ENCODE measurements around the gene TKFC.

Gene TKFC

DNA sequence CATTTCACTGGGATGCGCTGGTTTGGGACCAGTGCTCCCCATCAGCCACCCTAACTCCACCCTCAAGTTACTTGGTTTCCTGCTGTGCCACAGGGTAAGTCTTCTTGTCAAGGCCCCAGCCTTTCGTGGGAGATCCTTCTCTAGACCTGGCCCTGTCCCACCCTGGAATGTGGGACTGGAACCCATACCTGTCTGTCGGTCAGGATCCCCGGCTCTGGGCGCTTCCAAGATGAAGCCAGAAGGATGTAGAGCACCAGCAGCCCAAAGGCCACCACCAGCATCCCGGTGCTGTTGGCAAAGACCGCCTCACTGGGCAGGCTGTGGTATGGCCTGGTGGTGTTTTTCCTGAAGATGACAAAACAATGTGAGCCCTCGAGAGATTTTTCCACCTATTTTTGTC lies 17.8 kb downstream of the TKFC start:
- Histone ChIP-seq H3K4me1 (ENCODE audit: control insufficient read depth, insufficient read depth, low read length) (no peaks in the 10 kb centered on the region), H3K27me3 (ENCODE audit: control insufficient read depth, insufficient read depth, low read length) (no peaks in the 10 kb centered on the region), H3K9ac (ENCODE audit: low read depth, low read length) (no peak overlapping the region), H3K36me3 (ENCODE audit: control insufficient read depth, insufficient read depth, low read length) (no peaks in the 10 kb centered on the region), H3K4me3 (ENCODE audit: low read depth, low read length) (no peak overlapping the region), H3K9me3 (ENCODE audit: control insufficient read depth, insufficient read depth, low read length) (no peaks in the 10 kb centered on the region)

DNA sequence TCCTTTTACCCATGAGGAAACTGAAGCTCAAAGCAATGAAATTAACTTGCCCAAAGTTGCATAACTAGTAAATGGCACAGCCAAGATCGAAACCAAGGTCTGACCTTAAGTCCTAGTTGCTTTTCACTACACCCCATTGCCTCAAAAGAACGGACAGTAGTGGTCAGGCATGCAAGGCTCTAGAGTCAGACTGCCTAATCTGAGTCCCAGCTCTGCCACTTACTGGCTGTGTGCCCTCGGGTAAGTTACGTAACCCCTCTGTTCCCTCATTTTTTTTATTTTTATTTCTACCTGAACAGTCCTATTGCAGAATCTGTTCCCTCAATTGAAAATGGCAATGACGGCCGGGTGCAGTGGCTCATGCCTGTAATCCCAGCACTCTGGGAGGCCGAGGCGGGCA lies 19.0 kb downstream of the TKFC start:
- Histone ChIP-seq H3K36me3 (ENCODE audit: control insufficient read depth, insufficient read depth, low read length) (no peaks in the 10 kb centered on the region), H3K9me3 (ENCODE audit: control insufficient read depth, insufficient read depth, low read length) (no peaks in the 10 kb centered on the region), H3K9ac (ENCODE audit: low read depth, low read length) (no peak overlapping the region), H3K4me1 (ENCODE audit: control insufficient read depth, insufficient read depth, low read length) (no peaks in the 10 kb centered on the region), H3K27me3 (ENCODE audit: control insufficient read depth, insufficient read depth, low read length) (no peaks in the 10 kb centered on the region), H3K4me3 (ENCODE audit: low read depth, low read length) (no peak overlapping the region)

DNA sequence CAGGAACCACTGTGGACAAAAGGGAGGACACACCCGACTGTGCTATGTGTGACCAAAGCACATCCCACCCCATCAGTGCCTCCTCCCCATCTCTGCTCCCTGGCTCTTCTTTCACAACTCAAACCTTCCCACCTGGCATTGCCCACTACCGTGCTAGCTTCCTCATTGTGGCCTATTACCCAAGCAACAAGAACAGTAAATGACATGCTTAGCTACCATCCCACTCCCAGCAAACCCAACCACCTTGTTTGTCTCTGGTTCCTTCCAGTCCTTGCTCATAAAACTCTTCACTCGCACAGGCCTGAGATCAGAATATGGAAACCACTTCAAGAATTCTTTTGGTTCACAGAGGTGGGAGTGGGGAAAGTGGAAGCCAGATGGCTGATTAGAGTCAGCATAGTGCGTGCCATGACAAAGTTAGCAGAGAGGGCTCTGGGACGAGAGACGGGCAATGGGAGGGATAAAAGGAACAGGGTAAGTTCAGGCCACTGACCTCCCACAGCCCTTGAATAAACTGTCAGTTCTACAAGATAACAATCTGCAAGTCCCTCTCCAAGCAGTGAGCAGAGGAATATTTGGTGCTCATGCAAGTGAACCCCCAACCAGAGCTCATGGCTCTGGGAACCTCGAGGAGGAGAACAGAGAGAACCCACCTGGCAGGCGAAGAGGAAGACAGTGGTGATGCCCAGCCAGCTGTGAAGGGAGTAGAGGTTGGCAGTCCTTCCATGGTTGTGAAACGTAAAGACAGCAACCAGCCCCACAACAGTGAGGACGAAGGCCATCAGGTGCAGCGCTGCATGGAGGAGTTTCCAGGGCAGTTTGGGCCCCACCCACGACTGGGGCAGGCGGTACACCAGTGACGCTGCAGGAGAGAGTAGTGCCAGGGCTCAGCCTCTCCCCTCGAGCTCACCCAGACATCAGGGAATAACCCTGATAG lies 20.4 kb downstream of the TKFC start:
- H3K4me3 ChIP-seq (ENCODE audit: low read depth, low read length): no peak overlapping the region
- H3K9me3 ChIP-seq (ENCODE audit: control insufficient read depth, insufficient read depth, low read length): no peaks in the 10 kb centered on the region
- no peaks in the 10 kb centered on the region for H3K27me3 ChIP-seq (ENCODE audit: control insufficient read depth, insufficient read depth, low read length)
- H3K36me3 ChIP-seq (ENCODE audit: control insufficient read depth, insufficient read depth, low read length): no peaks in the 10 kb centered on the region
- H3K4me1 ChIP-seq (ENCODE audit: control insufficient read depth, insufficient read depth, low read length): no peaks in the 10 kb centered on the region
- H3K9ac ChIP-seq (ENCODE audit: low read depth, low read length): no peak overlapping the region

DNA sequence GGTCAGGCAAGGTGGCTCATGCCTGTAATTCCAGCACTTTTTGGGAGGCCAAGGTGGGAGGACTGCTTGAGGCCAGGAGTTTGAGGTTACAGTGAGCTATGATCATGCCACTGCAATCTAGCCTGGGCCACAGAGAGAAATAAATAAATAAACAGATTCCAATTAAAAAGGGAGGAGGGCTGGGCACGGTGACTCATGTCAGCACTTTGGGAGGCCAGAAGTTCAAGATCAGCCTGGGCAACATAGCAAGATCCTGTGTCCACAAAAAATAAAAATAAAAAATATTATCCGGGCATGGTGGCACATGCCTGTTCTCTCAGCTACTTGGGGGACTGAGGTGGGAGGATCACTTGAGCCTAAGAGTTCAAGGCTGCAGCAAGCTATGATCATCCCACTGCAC lies 21.2 kb downstream of the TKFC start:
- Histone ChIP-seq H3K27me3 (ENCODE audit: control insufficient read depth, insufficient read depth, low read length) (no peaks in the 10 kb centered on the region), H3K4me3 (ENCODE audit: low read depth, low read length) (no peak overlapping the region), H3K9ac (ENCODE audit: low read depth, low read length) (no peak overlapping the region), H3K9me3 (ENCODE audit: control insufficient read depth, insufficient read depth, low read length) (no peaks in the 10 kb centered on the region), H3K36me3 (ENCODE audit: control insufficient read depth, insufficient read depth, low read length) (no peaks in the 10 kb centered on the region), H3K4me1 (ENCODE audit: control insufficient read depth, insufficient read depth, low read length) (no peaks in the 10 kb centered on the region)

DNA sequence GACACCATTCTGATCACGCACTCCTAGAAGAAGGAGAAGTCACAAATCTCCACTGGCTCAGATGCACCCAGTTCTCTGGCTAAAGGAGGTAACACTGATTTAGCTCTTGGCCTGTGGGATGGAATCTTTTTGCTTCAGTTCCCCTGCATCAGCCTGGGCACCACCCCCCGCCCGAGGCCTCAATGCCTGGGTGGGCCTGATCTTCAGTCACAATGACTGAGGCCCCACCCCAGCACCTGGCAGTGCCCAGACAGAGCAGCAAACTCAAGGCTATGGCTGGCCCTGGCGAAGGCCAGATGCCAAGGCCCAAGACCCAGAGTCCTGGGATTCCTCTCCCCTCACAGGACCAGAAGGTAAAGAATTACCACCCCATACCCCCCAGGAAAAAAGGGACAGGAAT lies 23.7 kb downstream of the TKFC start:
- no peak overlapping the region for H3K4me3 ChIP-seq (ENCODE audit: low read depth, low read length)
- no peaks in the 10 kb centered on the region for H3K4me1 ChIP-seq (ENCODE audit: control insufficient read depth, insufficient read depth, low read length)
- H3K9ac ChIP-seq (ENCODE audit: low read depth, low read length): no peak overlapping the region
- H3K27me3 ChIP-seq (ENCODE audit: control insufficient read depth, insufficient read depth, low read length): no peaks in the 10 kb centered on the region
- H3K9me3 ChIP-seq (ENCODE audit: control insufficient read depth, insufficient read depth, low read length): no peaks in the 10 kb centered on the region
- no peaks in the 10 kb centered on the region for H3K36me3 ChIP-seq (ENCODE audit: control insufficient read depth, insufficient read depth, low read length)

DNA sequence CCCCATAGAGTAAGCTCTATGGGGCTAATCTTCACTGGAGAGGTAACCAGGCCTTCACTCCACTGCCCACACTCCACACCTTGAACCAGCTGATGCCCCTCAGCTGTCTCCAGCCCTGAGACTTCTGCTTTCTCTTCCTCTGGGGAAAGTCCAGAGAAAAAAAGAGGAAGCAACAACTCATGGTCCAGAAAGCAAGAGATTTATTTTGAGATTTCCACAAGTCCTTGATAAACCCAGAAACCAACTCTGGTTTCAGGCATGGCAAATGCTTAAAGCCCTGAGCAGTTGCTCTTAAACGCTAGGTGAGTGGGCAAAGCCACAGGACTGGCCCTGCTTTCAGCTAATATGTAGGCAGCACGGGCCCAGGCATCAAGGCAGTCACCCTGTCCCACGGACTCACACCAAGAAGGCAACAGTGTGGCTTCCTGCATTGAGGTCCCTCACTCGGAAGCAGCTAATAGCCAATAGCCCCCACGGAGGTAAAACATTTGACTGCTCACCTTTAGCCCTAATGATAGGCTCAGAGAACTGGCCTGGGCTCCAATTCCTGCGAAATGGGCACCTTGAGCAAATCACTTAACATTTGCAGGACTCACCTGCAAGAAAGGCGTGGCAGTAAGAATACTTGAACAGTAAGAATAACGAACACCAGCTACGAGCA lies 24.3 kb downstream of the TKFC start:
- no peaks in the 10 kb centered on the region for H3K27me3 ChIP-seq (ENCODE audit: control insufficient read depth, insufficient read depth, low read length)
- H3K36me3 ChIP-seq (ENCODE audit: control insufficient read depth, insufficient read depth, low read length): no peaks in the 10 kb centered on the region
- H3K9ac ChIP-seq (ENCODE audit: low read depth, low read length): no peak overlapping the region
- H3K9me3 ChIP-seq (ENCODE audit: control insufficient read depth, insufficient read depth, low read length): no peaks in the 10 kb centered on the region
- H3K4me1 ChIP-seq (ENCODE audit: control insufficient read depth, insufficient read depth, low read length): no peaks in the 10 kb centered on the region
- no peak overlapping the region for H3K4me3 ChIP-seq (ENCODE audit: low read depth, low read length)

DNA sequence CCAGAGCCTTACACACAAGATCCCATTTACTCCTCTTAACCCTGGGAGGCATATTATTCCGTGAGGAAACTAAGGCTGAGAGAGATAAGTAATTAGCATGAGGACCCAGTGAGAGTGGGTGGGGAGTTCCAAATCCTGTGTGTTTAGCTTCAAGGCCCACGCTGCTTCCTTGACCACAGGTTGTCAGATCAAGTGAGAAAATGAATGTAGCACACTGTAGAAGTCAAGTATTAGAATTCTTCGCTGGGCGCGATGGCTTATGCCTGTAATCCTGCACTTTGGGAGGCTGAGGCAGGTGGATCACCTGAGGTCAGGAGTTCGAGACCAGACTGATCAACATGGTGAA lies 24.8 kb downstream of the TKFC start:
- no peaks in the 10 kb centered on the region for H3K27me3 ChIP-seq (ENCODE audit: control insufficient read depth, insufficient read depth, low read length)
- H3K9me3 ChIP-seq (ENCODE audit: control insufficient read depth, insufficient read depth, low read length): no peaks in the 10 kb centered on the region
- H3K36me3 ChIP-seq (ENCODE audit: control insufficient read depth, insufficient read depth, low read length): no peaks in the 10 kb centered on the region
- no peaks in the 10 kb centered on the region for H3K4me1 ChIP-seq (ENCODE audit: control insufficient read depth, insufficient read depth, low read length)
- H3K9ac ChIP-seq (ENCODE audit: low read depth, low read length): no peak overlapping the region
- no peak overlapping the region for H3K4me3 ChIP-seq (ENCODE audit: low read depth, low read length)

DNA sequence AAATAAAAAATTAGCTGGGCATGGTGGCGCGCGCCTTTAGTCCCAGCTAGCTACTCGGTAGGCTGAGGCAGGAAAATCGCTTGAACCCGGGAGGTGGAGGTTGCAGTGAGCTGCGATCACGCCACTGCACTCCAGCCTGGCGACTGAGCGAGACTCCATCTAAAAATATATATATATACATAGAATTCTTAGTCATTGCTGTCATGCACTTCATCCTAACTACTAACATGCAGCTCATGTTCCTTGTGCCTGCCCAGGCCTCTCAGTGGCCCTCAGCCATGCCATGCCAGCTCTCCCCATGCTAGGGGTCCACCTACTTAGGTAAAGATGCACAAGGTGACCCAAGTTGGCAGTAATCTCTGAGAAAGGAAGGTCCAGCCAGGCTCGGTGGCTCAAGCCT lies 25.5 kb downstream of the TKFC start:
- H3K27me3 ChIP-seq (ENCODE audit: control insufficient read depth, insufficient read depth, low read length): no peaks in the 10 kb centered on the region
- H3K9me3 ChIP-seq (ENCODE audit: control insufficient read depth, insufficient read depth, low read length): no peaks in the 10 kb centered on the region
- no peaks in the 10 kb centered on the region for H3K4me1 ChIP-seq (ENCODE audit: control insufficient read depth, insufficient read depth, low read length)
- H3K36me3 ChIP-seq (ENCODE audit: control insufficient read depth, insufficient read depth, low read length): no peaks in the 10 kb centered on the region
- no peak overlapping the region for H3K9ac ChIP-seq (ENCODE audit: low read depth, low read length)
- H3K4me3 ChIP-seq (ENCODE audit: low read depth, low read length): no peak overlapping the region

DNA sequence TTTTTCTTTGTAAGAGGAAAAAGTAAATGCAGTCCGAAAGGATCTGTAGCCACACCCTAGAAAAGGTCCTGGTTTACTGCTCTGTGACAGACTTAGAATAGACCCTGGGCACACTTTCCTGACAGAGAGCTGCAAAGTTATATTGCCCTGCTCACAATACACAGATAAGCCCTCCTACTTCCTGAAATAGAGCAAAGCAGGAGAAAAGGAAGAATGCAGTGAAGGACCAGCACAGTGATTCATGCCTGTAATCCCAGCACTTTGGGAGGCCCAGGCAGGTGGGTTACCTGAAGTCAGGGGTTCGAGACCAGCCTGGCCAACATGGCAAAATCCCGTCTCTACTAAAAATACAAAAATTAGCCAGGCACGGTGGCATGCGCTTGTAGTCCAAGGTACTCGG lies 26.5 kb downstream of the TKFC start:
- no peaks in the 10 kb centered on the region for H3K9me3 ChIP-seq (ENCODE audit: control insufficient read depth, insufficient read depth, low read length)
- peaks cover 5% of the 10 kb centered on the region for H3K36me3 ChIP-seq (ENCODE audit: control insufficient read depth, insufficient read depth, low read length)
- no peaks in the 10 kb centered on the region for H3K4me1 ChIP-seq (ENCODE audit: control insufficient read depth, insufficient read depth, low read length)
- H3K27me3 ChIP-seq (ENCODE audit: control insufficient read depth, insufficient read depth, low read length): no peaks in the 10 kb centered on the region
- no peak overlapping the region for H3K4me3 ChIP-seq (ENCODE audit: low read depth, low read length)
- H3K9ac ChIP-seq (ENCODE audit: low read depth, low read length): no peak overlapping the region

DNA sequence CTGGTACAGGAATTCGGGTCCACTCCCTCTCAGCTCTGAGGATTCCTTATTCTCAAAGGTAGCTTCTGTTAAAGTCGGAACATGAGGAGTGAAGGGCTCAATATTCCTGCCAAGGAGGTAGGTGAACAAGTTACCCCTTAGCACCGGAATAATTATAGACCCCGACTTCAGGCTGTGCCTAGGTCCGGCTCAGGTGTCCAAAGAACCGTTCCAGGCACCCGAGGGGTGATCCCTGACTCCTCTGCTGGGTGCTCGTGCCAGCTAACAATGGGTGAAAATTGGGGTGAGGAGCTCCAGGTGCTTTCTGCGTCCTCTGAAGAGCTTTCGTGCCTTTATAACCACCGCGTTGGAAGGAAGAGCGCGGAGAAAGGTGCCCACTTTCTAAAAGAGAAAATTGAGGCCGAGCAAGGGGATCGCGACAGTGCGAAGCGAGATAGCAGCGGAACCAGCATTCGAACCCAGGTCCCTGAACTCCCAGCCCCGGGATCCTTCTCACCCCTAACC lies 28.3 kb downstream of the TKFC start:
- Histone ChIP-seq H3K36me3 (ENCODE audit: control insufficient read depth, insufficient read depth, low read length) (peaks cover 12% of the 10 kb centered on the region), H3K4me1 (ENCODE audit: control insufficient read depth, insufficient read depth, low read length) (no peaks in the 10 kb centered on the region), H3K9me3 (ENCODE audit: control insufficient read depth, insufficient read depth, low read length) (no peaks in the 10 kb centered on the region), H3K4me3 (ENCODE audit: low read depth, low read length) (peak overlapping the region; percentile 93), H3K9ac (ENCODE audit: low read depth, low read length) (peak overlapping the region; percentile 99), H3K27me3 (ENCODE audit: control insufficient read depth, insufficient read depth, low read length) (no peaks in the 10 kb centered on the region)

DNA sequence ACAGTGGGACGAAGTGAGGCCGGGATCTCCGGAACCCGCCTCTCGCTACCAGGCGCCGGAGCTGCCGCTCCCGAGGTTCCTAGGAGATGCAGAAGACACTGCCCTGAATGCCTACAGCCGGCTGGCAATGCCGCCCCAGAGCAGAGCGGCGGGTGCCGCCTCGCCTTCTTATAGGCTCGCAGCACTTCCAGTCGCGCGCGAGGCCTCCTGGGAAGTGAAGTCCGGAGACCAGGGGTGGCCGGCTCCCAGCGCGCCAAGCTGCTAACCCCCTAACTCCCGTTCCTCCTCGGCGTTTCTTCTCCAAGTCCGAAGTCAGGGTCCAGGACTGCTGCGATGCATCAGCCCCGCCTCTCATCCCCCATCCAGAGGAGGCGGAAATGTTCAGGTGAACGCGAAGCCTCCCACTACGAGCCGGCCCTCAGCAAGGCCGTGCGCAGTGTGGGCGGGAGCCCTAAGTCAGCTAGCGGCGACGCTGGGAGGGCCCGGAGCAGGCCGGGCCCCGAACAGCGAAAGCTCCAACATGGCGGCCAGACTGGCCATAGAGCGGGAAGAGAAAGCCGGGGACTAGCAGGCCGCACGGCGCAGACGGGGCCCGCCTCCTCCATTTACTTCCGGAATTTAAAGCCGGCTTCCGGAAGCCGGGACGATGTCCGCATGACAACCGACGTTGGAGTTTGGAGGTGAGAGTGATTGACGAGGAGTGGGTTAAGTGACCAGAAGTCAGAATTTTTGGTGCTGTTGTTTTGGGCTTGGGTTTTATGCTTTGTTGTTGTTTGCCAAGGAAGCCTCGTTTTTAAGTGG lies 28.9 kb downstream of the TKFC start, which contains the start of the genes CYB561A3 and TMEM138:
TSS of gene CYB561A3 (minus strand) at position 142 of the 801 bp plus-strand sequence. CDS start 5,169 bp downstream, outside the sequence.
TSS of gene TMEM138 (plus strand) at position 634 of the 801 bp plus-strand sequence. CDS start 2,017 bp downstream, outside the sequence.
- Histone ChIP-seq H3K27me3 (ENCODE audit: control insufficient read depth, insufficient read depth, low read length) (no peaks in the 10 kb centered on the region), H3K4me3 (ENCODE audit: low read depth, low read length) (peak within 1 kb of the TSS; percentile 93), H3K9me3 (ENCODE audit: control insufficient read depth, insufficient read depth, low read length) (no peaks in the 10 kb centered on the region), H3K36me3 (ENCODE audit: control insufficient read depth, insufficient read depth, low read length) (peaks cover 17% of the 10 kb centered on the region), H3K4me1 (ENCODE audit: control insufficient read depth, insufficient read depth, low read length) (no peaks in the 10 kb centered on the region), H3K9ac (ENCODE audit: low read depth, low read length) (peak within 1 kb of the TSS; percentile 99)

Measured in iPS-15b (cell line).